Measurements from ENCODE around the gene TBC1D22A.

Gene TBC1D22A

GRCh38 chr22:46936378-46936903 is 174.0 kb downstream of the TBC1D22A start:
- DNase-seq = no peak

DNA sequence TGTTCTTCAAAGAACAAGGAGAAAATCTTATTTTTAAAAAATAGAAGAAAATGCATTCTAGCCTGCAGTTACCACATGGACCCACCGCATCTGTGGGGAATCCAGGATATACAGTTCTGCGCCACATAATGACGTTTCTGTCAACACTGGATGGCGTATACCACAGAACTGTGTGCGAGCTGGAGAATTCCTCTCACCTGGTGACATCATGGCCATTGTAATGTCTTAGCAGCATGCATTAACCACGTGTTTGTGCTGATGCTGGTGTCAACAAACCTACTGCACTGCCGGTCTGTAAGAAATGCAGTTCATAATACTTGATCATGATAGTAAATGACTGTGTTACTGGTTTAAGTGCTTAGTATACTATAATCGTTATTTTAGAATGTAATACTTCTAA is 174.7 kb downstream of the TBC1D22A start:
- no peak for DNase-seq

GRCh38 chr22:46937939-46938338 is 175.5 kb downstream of the TBC1D22A start:
- no peak for DNase-seq

DNA sequence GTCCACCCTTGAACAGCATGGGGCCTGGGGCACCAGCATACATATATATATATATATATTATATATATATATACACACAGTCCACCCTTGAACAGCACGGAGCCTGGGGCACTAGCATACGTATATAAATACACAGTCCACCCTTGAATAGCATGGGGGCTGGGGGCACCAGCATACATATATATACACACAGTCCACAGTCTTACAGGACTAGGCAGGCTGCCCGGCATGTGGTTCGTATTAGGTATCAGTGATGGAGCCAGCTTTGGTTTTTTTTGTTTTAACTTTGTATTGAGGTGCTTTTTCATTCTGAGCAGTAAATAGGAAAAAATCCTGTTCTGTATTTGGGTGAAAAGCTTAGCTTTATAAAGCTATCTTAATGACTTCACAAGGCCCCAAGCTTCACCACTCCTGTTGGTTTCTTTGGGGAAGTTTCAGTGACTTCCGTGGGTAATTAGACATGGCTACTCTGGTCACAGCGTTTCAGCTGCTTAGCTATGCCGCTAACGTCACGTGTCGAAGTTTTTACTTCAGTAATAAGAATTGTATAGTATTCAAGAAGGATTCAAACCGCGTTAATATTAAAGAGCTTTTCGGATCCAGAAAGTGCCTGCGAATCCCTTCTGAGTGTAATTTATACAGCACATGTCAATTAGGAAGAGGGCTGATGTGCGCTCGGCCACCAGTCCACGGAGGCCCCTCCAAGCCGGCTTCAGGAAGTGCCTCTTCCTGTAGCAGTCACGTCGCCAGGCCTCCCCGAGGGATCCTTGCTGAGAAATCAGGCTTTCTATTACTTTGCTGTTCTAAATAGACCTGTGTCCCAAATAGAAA is 179.7 kb downstream of the TBC1D22A start:
- DNase-seq = no peak

DNA sequence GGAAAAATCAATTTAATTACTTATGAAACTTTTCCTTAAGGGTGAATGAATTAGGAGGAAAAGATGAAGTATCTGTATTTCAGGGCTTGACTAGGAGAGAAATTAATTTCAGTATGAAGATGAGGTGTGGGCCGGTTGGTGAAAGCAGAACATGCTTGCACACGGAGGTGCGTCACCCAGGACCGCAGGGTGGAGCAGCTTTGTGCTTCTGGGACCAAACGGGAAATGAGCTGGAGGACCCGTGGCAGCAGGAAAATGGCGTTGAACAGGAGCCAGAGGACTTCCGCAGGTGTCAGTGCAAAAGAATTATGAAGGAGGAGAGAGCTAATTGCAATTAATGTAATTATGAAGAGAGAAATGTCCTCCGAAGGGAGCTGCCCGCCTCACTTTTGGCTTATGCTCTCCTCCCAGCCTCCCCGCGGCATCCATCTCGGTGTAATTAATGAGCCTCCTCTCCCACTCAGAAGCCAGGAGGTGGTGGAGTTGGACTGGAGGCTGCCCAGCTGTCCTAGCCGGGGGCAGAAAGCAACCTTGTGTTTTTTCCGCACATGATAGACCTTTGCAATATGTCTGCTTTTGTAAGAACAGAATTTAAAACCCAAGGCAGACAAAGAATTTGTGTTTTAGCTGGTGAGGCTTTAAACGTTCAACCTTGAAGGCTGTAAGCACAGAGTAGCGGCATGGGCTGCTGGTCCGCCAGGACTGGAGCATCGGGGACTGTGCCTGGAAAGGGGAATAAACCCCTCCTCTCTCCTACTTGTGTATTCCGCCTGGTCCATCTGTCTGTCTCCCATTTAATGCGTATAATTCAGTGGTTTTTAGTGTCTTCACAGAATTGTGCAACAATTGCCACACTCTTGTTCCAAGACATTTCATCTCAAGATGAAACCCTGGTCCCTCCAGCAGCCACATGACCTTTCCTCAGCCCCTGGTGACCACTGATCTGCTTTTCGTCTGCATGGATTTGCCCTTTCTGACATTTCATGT is 180.6 kb downstream of the TBC1D22A start:
- no peak for DNase-seq

DNA sequence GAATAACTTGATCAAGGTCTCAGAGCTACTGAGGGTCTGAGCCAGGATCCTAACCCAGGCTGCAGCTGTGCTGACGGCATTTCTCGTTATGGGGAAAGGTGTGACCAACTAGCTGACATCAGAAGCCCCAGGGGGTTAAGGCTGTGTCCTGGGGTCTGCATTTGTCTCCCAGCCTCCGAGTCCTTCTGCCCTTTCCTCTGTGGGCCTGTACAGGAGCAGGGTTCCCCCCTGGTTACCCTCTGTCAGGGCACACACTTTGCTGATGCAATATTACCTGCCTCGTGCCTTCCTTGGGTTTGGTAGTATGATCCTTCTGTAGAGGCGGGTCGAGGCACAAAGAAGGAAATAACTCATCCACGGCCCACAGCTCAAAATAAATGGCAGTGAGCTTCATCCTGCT is 183.0 kb downstream of the TBC1D22A start:
- no peak for DNase-seq

GRCh38 chr22:46946383-46946962 is 184.0 kb downstream of the TBC1D22A start:
- DNase-seq = no peak

DNA sequence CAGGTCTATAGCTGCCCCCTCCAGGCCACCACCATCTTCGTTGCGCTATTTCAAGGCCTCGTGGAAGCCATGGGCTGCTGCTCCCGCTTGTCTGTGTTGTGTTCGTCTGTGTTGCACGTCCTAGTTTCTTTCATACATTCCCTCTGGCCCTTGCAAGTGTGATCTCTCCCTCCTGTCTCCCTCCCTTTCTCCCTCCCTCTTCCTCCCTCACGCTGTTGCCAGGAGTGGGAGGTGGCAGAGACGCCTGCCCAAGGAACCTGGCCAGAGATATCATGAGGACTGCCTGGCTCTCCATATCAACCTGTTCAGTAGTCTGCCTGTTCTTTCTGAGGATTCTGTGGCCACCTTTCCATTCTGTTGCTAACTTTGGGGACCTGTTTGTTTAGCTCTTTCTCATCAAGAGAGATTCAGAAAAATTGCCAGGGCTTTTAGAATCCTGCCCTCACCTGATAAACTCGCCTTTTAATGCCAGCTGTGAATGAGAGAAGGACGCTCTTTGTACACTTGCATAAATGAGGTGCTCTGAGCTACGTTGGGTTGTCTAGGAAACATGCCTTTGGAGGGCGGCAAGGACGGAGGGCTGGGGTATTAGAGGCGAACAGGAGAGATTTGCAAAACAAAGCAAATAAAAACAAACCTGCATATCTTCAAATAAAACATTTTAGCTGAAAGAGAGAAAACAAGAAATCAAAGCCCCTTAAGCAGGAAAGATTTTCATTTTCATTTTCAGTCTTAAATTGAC is 185.2 kb downstream of the TBC1D22A start:
- DNase-seq = no peak

DNA sequence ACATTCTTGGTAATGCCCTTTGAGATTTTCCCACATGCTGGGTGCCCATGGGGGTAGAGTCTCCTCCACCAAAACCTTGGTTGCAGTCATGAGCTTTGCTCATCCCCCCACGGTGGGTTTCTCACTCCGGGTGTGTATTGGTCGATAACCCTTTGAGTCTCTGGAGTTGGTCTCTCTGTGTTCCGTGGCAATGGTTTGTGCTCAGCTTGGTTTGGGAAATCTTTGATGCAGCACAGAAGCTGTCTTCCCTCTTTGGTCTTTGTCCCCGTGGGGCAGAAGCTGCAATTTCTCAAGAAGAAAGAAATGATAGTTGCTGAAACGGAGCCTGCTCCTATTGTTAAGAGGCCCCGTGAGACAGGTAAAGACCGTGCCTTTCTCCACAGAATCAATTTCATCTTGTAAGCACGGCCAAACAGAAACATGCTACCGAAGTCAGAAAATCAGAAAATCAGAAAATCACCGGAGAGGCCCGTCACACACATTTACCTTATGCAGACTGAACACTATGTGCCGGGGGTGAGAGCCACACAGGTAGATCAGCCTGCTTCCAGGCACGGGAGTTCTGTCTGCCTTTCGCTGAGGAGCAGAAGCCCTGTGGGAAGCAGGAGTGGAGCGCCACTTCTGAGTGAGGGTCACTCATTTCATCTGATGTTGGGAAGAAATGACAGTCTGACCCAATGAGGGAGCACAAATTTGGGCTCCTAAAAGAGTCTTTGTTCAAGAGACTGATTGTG is 186.1 kb downstream of the TBC1D22A start:
- DNase-seq = no peak

GRCh38 chr22:46951350-46951749 is 188.9 kb downstream of the TBC1D22A start:
- no peak for DNase-seq

- DNase-seq = no peak
These were observed 189.5 kb downstream of the TBC1D22A start for GRCh38 chr22:46951973-46952372.

DNA sequence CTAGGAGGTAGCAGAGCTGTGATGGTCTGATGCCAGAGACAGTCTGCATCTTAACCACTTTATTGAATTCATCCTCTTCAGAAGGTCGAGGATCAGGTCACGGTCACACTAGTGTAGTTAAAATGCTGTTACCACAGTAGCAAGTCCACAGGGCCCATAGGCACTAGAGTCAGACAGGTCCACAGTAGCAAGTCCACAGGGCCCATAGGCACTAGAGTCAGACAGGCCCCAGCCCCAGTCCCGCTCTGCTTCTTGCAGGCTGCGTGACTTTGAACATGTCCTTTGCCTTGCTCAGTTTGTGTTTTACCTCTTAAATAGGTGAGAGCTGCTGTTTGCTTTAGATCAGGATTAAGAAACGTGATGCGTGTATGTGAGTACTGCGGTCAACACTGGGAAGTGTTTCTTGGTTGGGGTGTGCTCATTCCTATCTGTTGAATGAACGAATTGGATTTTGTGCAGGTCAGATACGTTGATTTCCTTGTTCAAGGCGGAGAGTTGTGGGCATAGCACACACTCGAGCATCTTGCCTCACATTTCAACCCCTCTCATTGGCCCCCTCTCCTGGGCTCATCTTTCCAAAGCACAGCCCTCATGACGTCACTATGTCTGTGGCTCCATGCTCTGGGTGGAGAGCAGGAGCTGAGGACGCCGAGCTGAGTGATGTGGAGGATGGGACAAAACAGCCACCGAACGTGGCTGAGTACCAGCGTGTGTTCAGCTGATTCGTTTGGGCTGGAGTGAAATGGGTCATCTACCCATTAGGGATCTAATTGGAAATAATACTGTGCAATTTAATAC is 191.7 kb downstream of the TBC1D22A start:
- no peak for DNase-seq

DNA sequence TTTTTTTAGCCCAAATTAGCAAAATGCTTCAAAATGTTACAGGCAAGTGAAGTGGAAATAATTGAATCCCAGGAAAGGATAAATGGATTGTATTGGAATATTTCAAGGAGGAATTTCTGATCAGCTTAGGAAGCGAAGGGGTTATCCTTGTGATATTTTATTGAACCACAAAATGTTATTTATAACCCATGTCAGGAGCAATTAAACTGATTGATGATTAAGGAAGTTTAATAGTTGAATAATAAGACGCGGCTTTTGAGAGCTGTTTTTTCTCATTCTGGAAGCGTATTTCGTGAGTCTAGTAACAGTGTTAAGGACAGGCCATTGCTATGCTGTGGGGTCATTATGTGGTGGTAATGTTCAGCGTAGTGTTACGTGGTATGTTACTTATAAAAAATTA is 192.3 kb downstream of the TBC1D22A start:
- DNase-seq = no peak

GRCh38 chr22:46956498-46957215 is 194.2 kb downstream of the TBC1D22A start:
- DNase-seq = no peak

DNA sequence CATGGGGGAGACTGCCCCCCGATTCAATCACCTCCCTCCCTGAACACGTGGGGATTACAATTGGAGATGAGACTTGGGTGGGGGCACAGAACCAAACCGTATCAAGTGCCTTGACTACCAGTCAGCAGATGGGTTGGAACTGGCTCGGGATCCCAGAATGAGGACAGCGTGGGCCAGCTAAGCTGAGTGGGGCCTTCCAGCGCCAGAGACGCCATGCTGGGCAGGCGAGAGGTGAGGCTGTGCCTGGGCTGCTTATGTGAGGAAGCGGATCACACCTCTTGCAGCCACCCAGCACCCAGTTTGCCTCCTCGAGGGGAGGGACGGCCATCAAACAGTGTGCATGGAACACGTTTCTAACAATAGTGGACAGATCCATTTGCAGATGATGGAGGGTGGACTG is 195.1 kb downstream of the TBC1D22A start:
- DNase-seq = no peak

GRCh38 chr22:46958191-46958590 is 195.7 kb downstream of the TBC1D22A start:
- no peak for DNase-seq

GRCh38 chr22:46958658-46959057 is 196.2 kb downstream of the TBC1D22A start:
- DNase-seq = no peak

GRCh38 chr22:46959369-46959768 is 196.9 kb downstream of the TBC1D22A start:
- no peak for DNase-seq

DNA sequence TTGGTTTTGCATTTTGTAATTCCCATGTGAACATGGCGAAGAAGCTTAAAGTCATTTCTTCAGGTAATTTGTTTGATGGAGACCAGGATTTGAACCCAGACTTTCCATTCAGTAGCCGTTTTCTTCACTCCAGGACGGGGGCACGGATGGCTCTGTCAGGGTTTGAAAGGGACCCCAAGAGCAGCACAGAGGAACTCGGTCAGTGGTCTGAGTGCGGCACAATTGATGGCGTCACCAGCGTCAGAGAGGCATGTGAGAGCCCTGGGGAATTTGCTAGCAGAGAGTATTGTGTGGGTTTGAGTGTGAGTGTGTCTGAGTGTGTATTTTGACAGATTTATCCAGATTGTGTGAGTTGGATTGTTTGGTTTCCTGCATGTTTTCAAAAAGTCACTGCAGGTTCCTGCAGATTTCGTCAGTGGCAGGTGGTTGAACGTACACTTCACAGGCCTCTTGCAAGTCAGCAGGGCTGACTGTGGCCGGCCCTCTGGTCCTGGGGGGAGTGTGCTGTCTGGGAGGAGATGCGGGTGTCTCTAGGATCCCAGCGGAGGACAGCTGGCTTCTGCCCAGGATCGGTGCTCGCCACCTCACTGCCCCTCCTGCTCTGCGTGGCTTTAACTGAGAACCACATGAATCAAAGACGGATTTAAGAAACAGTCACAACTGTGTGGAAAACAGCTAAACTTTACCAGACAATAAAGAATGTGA is 199.3 kb downstream of the TBC1D22A start:
- DNase-seq = no peak

DNA sequence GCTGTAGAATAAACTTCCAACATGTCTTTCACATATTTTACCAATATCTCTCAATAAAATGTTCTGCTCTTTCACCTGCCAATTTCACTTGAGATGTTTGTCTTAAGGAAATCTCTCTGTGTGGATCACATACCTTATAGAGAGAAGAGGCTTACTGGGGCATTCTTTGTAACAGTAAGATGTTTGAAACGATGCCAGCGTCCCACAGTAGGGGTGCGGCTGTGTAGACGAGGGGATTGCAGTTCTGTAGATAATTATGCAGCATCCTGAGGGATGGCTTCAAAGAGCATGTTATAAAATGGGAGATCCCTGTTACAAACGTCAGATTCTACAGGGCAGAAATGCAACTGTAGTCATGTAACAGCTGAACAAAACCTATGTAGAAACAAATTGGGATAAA is 200.0 kb downstream of the TBC1D22A start:
- no peak for DNase-seq
